Type B pancreatic cell (in vitro differentiated cells): ENCODE measurements around the gene SOCS1. TPM values are rescaled to one million over a fixed set of nuclear protein-coding genes. Genes with fewer than 3 reads are reported as not detected.

Experiments used
- DNase-seq: peaks from one replicate; pipeline ENCODE4 v3.0.0; 2021; ENCODE audit warnings: mixed read lengths; ENCODE audit not compliant: unreplicated experiment; ENCODE audit errors: extremely low spot score
- H3K27ac Mint-ChIP-seq: 2 replicates; pipeline ENCODE4 v1.8.0; 2021; ENCODE audit warnings: mild to moderate bottlenecking, mixed read lengths
- H3K27me3 Mint-ChIP-seq: 2 replicates; pipeline ENCODE4 v1.8.0; 2021; ENCODE audit warnings: mixed read lengths
- H3K36me3 Mint-ChIP-seq: 2 replicates; pipeline ENCODE4 v1.8.0; 2021; ENCODE audit warnings: mixed read lengths
- H3K4me1 Mint-ChIP-seq: one replicate; pipeline ENCODE4 v1.8.0; 2021; ENCODE audit warnings: mixed read lengths; ENCODE audit not compliant: unreplicated experiment
- H3K4me3 Mint-ChIP-seq: 2 replicates; pipeline ENCODE4 v1.8.0; 2021; ENCODE audit warnings: mild to moderate bottlenecking, mixed read lengths
- H3K9me3 Mint-ChIP-seq: 2 replicates; pipeline ENCODE4 v1.8.0; 2021; ENCODE audit warnings: mixed read lengths
- total RNA-seq: library from RNA; stranded (reverse); gene quantifications from 2 replicates; pipeline ENCODE4 v1.2.1, GENCODE V29; 2021; ENCODE audit warnings: low replicate concordance
- TF ChIP-seq, protein P1 (sequence below): fragments of 200-600 bp; sonication (generic); conservative IDR thresholded peaks from 2 replicates; pipeline ENCODE4 v1.5.0; 2021; ENCODE audit warnings: antibody characterized with exemption, mild to moderate bottlenecking

The SOCS1 gene
- total RNA-seq, 1 donor from 2014 or later = 14.5 TPM

GRCh38 chr16:11208916-11209665, 46.9 kb downstream of the SOCS1 start:
- Mint-ChIP-seq H3K36me3 (no peaks in the 10 kb centered on the region), H3K27ac (no peak overlapping the region), H3K4me3 (no peak overlapping the region), H3K9me3 (no peaks in the 10 kb centered on the region), H3K27me3 (peaks cover 8% of the 10 kb centered on the region), H3K4me1 (peaks cover 4% of the 10 kb centered on the region)
- DNase-seq = no peak
- TF ChIP-seq, protein P1, sequence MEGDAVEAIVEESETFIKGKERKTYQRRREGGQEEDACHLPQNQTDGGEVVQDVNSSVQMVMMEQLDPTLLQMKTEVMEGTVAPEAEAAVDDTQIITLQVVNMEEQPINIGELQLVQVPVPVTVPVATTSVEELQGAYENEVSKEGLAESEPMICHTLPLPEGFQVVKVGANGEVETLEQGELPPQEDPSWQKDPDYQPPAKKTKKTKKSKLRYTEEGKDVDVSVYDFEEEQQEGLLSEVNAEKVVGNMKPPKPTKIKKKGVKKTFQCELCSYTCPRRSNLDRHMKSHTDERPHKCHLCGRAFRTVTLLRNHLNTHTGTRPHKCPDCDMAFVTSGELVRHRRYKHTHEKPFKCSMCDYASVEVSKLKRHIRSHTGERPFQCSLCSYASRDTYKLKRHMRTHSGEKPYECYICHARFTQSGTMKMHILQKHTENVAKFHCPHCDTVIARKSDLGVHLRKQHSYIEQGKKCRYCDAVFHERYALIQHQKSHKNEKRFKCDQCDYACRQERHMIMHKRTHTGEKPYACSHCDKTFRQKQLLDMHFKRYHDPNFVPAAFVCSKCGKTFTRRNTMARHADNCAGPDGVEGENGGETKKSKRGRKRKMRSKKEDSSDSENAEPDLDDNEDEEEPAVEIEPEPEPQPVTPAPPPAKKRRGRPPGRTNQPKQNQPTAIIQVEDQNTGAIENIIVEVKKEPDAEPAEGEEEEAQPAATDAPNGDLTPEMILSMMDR = no peak

- Mint-ChIP-seq H3K4me1 (peaks cover 11% of the 10 kb centered on the region), H3K36me3 (no peaks in the 10 kb centered on the region), H3K27me3 (peaks cover 8% of the 10 kb centered on the region), H3K9me3 (no peaks in the 10 kb centered on the region), H3K4me3 (no peak overlapping the region), H3K27ac (no peak overlapping the region)
- DNase-seq = no peak
- TF ChIP-seq, protein P1 = no peak
Observed at GRCh38 chr16:11207646-11208045, 48.4 kb downstream of the SOCS1 start.

DNA sequence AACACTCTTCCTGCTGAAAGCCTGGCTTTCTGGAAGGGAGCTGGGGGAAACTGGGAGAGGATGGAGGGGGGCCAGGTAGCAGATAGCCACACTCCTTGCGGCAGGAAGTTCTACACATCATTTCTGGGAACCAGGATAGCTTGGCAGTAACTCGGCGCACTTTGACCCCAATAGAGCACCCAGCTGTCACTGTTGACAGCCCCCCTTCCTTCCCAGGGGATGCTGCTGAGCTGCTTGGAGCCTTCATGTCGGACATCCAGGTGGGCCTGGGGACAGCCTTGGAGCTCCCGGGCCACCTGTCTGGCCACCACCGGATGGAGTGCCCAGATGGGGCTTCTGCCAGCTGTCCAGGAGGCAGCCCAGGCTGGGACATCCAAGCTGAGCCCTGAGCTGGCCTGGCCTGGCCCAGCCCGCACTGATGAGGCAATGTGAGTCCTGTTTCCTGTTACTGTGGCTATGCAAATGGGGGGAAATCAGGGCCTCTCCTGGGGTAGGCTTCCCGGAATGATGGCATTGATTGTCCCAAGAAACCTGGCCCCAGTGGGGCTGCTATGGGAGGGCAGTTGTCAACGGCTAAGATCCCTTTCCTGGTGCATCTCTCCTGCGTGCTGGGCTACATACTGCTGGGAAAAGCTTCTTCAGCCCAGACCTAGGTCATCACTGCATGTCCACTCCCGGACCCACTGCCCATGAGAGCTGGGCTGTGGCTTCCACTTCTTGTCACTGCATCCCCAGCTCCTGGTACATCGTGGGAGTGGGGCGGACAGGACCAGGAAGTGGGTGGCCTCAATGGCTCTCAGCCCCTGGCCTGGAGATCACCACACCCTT, 50.0 kb downstream of the SOCS1 start:
- no peak for DNase-seq
- no peaks in the 10 kb centered on the region for H3K9me3 Mint-ChIP-seq
- H3K4me1 Mint-ChIP-seq = peaks cover 23% of the 10 kb centered on the region
- H3K27me3 Mint-ChIP-seq = peaks cover 13% of the 10 kb centered on the region
- TF ChIP-seq, protein P1 = no peak
- H3K36me3 Mint-ChIP-seq = no peaks in the 10 kb centered on the region
- no peak overlapping the region for H3K27ac Mint-ChIP-seq
- no peak overlapping the region for H3K4me3 Mint-ChIP-seq

- no peak overlapping the region for H3K27ac Mint-ChIP-seq
- H3K27me3 Mint-ChIP-seq = peaks cover 13% of the 10 kb centered on the region
- H3K4me3 Mint-ChIP-seq = no peak overlapping the region
- no peaks in the 10 kb centered on the region for H3K9me3 Mint-ChIP-seq
- peaks cover 24% of the 10 kb centered on the region for H3K4me1 Mint-ChIP-seq
- no peak for DNase-seq
- TF ChIP-seq, protein P1 = no peak
- H3K36me3 Mint-ChIP-seq = no peaks in the 10 kb centered on the region
Observed at GRCh38 chr16:11205065-11205699, 50.8 kb downstream of the SOCS1 start.

GRCh38 chr16:11204513-11205047, 51.4 kb downstream of the SOCS1 start:
- Mint-ChIP-seq H3K36me3 (no peaks in the 10 kb centered on the region), H3K9me3 (no peaks in the 10 kb centered on the region), H3K27ac (no peak overlapping the region), H3K27me3 (peaks cover 13% of the 10 kb centered on the region), H3K4me1 (peaks cover 24% of the 10 kb centered on the region), H3K4me3 (no peak overlapping the region)
- TF ChIP-seq, protein P1 = no peak
- no peak for DNase-seq

Other genes starting within 250 kb of the SOCS1 start
- not detected in 2 replicates for gene TNP2, start 13.1 kb upstream of the SOCS1 start, total RNA-seq
- not detected in 2 replicates for gene PRM3, start 17.4 kb upstream of the SOCS1 start, total RNA-seq
- gene PRM2, start 20.3 kb upstream of the SOCS1 start, total RNA-seq = not detected in 2 replicates
- not detected in 2 replicates for gene PRM1, start 25.1 kb upstream of the SOCS1 start, total RNA-seq
- 30.0 and 41.3 TPM in 2 replicates for gene RMI2, start 89.3 kb upstream of the SOCS1 start, total RNA-seq